CD4-positive, alpha-beta T cell treated with Interferon gamma for 1 hour (primary cell): ENCODE data around the gene PRDX4.
"Not testable (repeated sequence)": the region's sequence is repeated elsewhere in the genome, so short reads cannot be mapped to it uniquely, and the experiment has no call there.

Experiments used
- DNase-seq: peaks from one replicate; pipeline ENCODE4 v3.0.0-alpha.2; 2020

PRDX4 gene

GRCh38 chrX:23667239-23668177 lies at the start of gene PRDX4:
PRDX4 (plus strand) TSS chrX:23667493; CDS start chrX:23667571, 78 bp downstream.
- peak; percentile 79 for DNase-seq

- DNase-seq: no peak
These were observed 45.5 kb upstream of the PRDX4 start for GRCh38 chrX:23621621-23622265.

- DNase-seq: no peak
These were observed 43.5 kb upstream of the PRDX4 start for GRCh38 chrX:23623797-23624196.

- no peak for DNase-seq
These were observed 40.6 kb upstream of the PRDX4 start for GRCh38 chrX:23626651-23627050.

- no peak for DNase-seq
These were observed 39.2 kb upstream of the PRDX4 start for GRCh38 chrX:23628131-23628530.

GRCh38 chrX:23631136-23631535 lies 36.2 kb upstream of the PRDX4 start:
- DNase-seq: no peak

GRCh38 chrX:23633834-23634580 lies 33.3 kb upstream of the PRDX4 start:
- no peak for DNase-seq

GRCh38 chrX:23637187-23637586 lies 30.1 kb upstream of the PRDX4 start:
- DNase-seq: no peak

- DNase-seq: no peak
These were observed 24.3 kb upstream of the PRDX4 start for GRCh38 chrX:23643020-23643419.

GRCh38 chrX:23644744-23645143 lies 22.5 kb upstream of the PRDX4 start:
- no peak for DNase-seq

GRCh38 chrX:23656091-23656490 lies 11.2 kb upstream of the PRDX4 start:
- no peak for DNase-seq

- DNase-seq: no peak
These were observed 10.6 kb upstream of the PRDX4 start for GRCh38 chrX:23656684-23657083.

- DNase-seq: no peak
These were observed 8.0 kb upstream of the PRDX4 start for GRCh38 chrX:23659339-23659738.

GRCh38 chrX:23660083-23660765 lies 7.1 kb upstream of the PRDX4 start:
- DNase-seq: not testable (repeated sequence)

GRCh38 chrX:23660766-23661132 lies 6.5 kb upstream of the PRDX4 start:
- no peak for DNase-seq

- no peak for DNase-seq
These were observed 5.6 kb upstream of the PRDX4 start for GRCh38 chrX:23661671-23662070.

GRCh38 chrX:23662187-23662586 lies 5.1 kb upstream of the PRDX4 start:
- no peak for DNase-seq

GRCh38 chrX:23662853-23663252 lies 4.4 kb upstream of the PRDX4 start:
- DNase-seq: no peak

- no peak for DNase-seq
These were observed 2.8 kb upstream of the PRDX4 start for GRCh38 chrX:23664496-23664895.

GRCh38 chrX:23666282-23666681 lies 1.0 kb upstream of the PRDX4 start:
- no peak for DNase-seq

GRCh38 chrX:23668335-23668734 lies 1.0 kb downstream of the PRDX4 start:
- no peak for DNase-seq

- no peak for DNase-seq
These were observed 3.2 kb downstream of the PRDX4 start for GRCh38 chrX:23670528-23670927.

GRCh38 chrX:23673108-23673507 lies 5.8 kb downstream of the PRDX4 start:
- DNase-seq: no peak
